Neuronal stem cell (in vitro differentiated cells): ENCODE results near the gene WSB1. TPM values are rescaled to one million over a fixed set of nuclear protein-coding genes. Genes with fewer than 3 reads are reported as not detected.

ENCODE experiments used
- DNase-seq: peaks from one replicate; pipeline ENCODE4 v3.0.0-alpha.2; 2013; ENCODE audit warnings: low spot score
- H2AFZ ChIP-seq: one replicate; pipeline ENCODE4 v1.6.1; 2013; ENCODE audit warnings: mild to moderate bottlenecking, low read length, inconsistent platforms
- H2AK5ac ChIP-seq: 2 replicates; pipeline ENCODE4 v1.6.1; 2013; ENCODE audit warnings: low read depth, mild to moderate bottlenecking, inconsistent platforms, low read length, moderate library complexity, mixed read lengths
- H2BK120ac ChIP-seq: 2 replicates; pipeline ENCODE4 v1.6.1; 2013; ENCODE audit warnings: low read depth, mild to moderate bottlenecking, inconsistent platforms, low read length, moderate library complexity, mixed read lengths
- H2BK12ac ChIP-seq: one replicate; pipeline ENCODE4 v1.6.1; 2013; ENCODE audit warnings: low read length, inconsistent platforms
- H2BK15ac ChIP-seq: 2 replicates; pipeline ENCODE4 v1.6.1; 2013; ENCODE audit warnings: mild to moderate bottlenecking, low read length, inconsistent platforms, mixed read lengths
- H2BK5ac ChIP-seq: one replicate; pipeline ENCODE4 v1.6.1; 2013; ENCODE audit warnings: inconsistent platforms, mild to moderate bottlenecking, low read length, moderate library complexity
- H3K14ac ChIP-seq: one replicate; pipeline ENCODE4 v1.6.1; 2013; ENCODE audit warnings: low read length, inconsistent platforms
- H3K18ac ChIP-seq: 2 replicates; pipeline ENCODE4 v1.6.1; 2013; ENCODE audit warnings: low read length, inconsistent platforms
- H3K23ac ChIP-seq: 2 replicates; pipeline ENCODE4 v1.6.1; 2013; ENCODE audit warnings: low read depth, mild to moderate bottlenecking, mixed read lengths, low read length, inconsistent platforms; ENCODE audit not compliant: poor library complexity
- H3K27ac ChIP-seq: replicated peaks from 3 replicates; pipeline ENCODE4 v1.5.1; 2013; ENCODE audit warnings: low read length, inconsistent platforms
- H3K27me3 ChIP-seq, 3 experiments: 2 replicates each; pipeline ENCODE4 v1.6.1; 2013; ENCODE audit warnings: low read length in 3 of 3, mild to moderate bottlenecking in 2 of 3, inconsistent platforms in 1 of 3, low read depth in 1 of 3, mixed read lengths in 1 of 3, moderate library complexity in 1 of 3; ENCODE audit not compliant: control insufficient read depth in 3 of 3, insufficient read depth in 3 of 3
- H3K36me3 ChIP-seq, 2 donors: replicated peaks in 1 of 2; 2 replicates each; pipeline ENCODE4 v1.6.1; 2013; ENCODE audit warnings: low read length in 2 of 2; ENCODE audit not compliant: control insufficient read depth in 2 of 2, insufficient read depth in 2 of 2
- H3K4ac ChIP-seq: 2 replicates; pipeline ENCODE4 v1.6.1; 2013; ENCODE audit warnings: inconsistent platforms, mild to moderate bottlenecking, low read length, moderate library complexity
- H3K4me1 ChIP-seq, 2 donors: 1 replicate in 1 of 2; 2 replicates in 1 of 2; pipeline ENCODE4 v1.6.1; 2013; ENCODE audit warnings: low read length in 2 of 2, low read depth in 1 of 2; ENCODE audit not compliant: control insufficient read depth in 2 of 2, insufficient read depth in 1 of 2
- H3K4me2 ChIP-seq: one replicate; pipeline ENCODE4 v1.6.1; 2013; ENCODE audit warnings: mild to moderate bottlenecking, low read length, inconsistent platforms; ENCODE audit not compliant: insufficient read depth, poor library complexity, severe bottlenecking
- H3K4me3 ChIP-seq, 2 donors: 2 replicates each; pipeline ENCODE4 v1.5.1; 2013; ENCODE audit warnings: low read length in 2 of 2, mild to moderate bottlenecking in 2 of 2, inconsistent platforms in 1 of 2, moderate library complexity in 1 of 2
- H3K79me1 ChIP-seq: one replicate; pipeline ENCODE4 v1.6.1; 2013; ENCODE audit warnings: low read depth, mild to moderate bottlenecking, inconsistent platforms, low read length, moderate library complexity
- H3K9ac ChIP-seq: one replicate; pipeline ENCODE4 v1.6.1; 2013; ENCODE audit warnings: mild to moderate bottlenecking, low read depth, low read length, inconsistent platforms; ENCODE audit not compliant: poor library complexity
- H3K9me3 ChIP-seq, 2 donors: replicated peaks in 1 of 2; 2 replicates each; pipeline versions ENCODE3 to v1.6.1; 2013; ENCODE audit warnings: low read length in 2 of 2, mild to moderate bottlenecking in 2 of 2, inconsistent platforms in 1 of 2, low read depth in 1 of 2, mixed read lengths in 1 of 2, moderate library complexity in 1 of 2; ENCODE audit not compliant: control insufficient read depth in 2 of 2, insufficient read depth in 1 of 2
- H4K8ac ChIP-seq: one replicate; pipeline ENCODE4 v1.6.1; 2013; ENCODE audit warnings: low read depth, mild to moderate bottlenecking, inconsistent platforms, low read length, moderate library complexity
- H4K91ac ChIP-seq: one replicate; pipeline ENCODE4 v1.6.1; 2013; ENCODE audit warnings: low read length, low read depth, mild to moderate bottlenecking, inconsistent platforms; ENCODE audit not compliant: poor library complexity
- WGBS, 2 donors: extraction: QIAGEN DNeasy Blood & Tissue Kit; methylation state at CpG; one replicate each; pipeline ENCODE4 v1.1.7; 2013; ENCODE audit warnings: missing lambda C conversion rate in 2 of 2, mixed read lengths in 1 of 2; ENCODE audit not compliant: insufficient read length in 2 of 2, insufficient replicate concordance in 1 of 2; ENCODE audit errors: extremely low coverage in 2 of 2; 5-methylcytosine and 5-hydroxymethylcytosine counted together
- polyA plus RNA-seq, 2 experiments: library from polyadenylated mRNA; stranded (reverse); fragments of 200-250 nt; gene quantifications; one replicate each; pipeline ENCODE4 v1.2.3, GENCODE V29; 2013

WSB1 gene
- polyA plus RNA-seq (2013, experiment 1 of 2) = 142 TPM
- polyA plus RNA-seq (2013, experiment 2 of 2) = 142 TPM

- no CpG with 5 or more reads among the region's 66 CpGs for WGBS, 2 donors
- Histone ChIP-seq H3K9ac (peak within 1 kb of the TSS; percentile 97), H3K18ac (peak within 1 kb of the TSS; percentile 99), H2BK120ac (peak within 1 kb of the TSS; percentile 76), H3K36me3 (peaks cover 3 to 29% of the 10 kb centered on the region in 2 donors), H3K4me2 (peak within 1 kb of the TSS; percentile 45), H2AFZ (peak within 1 kb of the TSS; percentile 89), H4K8ac (peak within 1 kb of the TSS; percentile 89), H3K9me3 (peaks cover 0 to 4% of the 10 kb centered on the region in 2 donors), H3K4me3 (peak within 1 kb of the TSS; percentile 89 to 99), H3K4me1 (peaks cover 4 to 9% of the 10 kb centered on the region in 2 donors), H3K27me3 (no peaks in the 10 kb centered on the region), H3K14ac (peak within 1 kb of the TSS; percentile 86), H3K79me1 (peaks cover 5% of the 10 kb centered on the region), H2BK12ac (no peak within 1 kb of the TSS), H3K23ac (peak within 1 kb of the TSS; percentile 95), H3K4ac (peak within 1 kb of the TSS; percentile 96), H2BK15ac (peak within 1 kb of the TSS; percentile 88), H2AK5ac (peak within 1 kb of the TSS; percentile 92), H4K91ac (peak within 1 kb of the TSS; percentile 67), H2BK5ac (peak within 1 kb of the TSS; percentile 97), H3K27ac (peak within 1 kb of the TSS; percentile 96)
- DNase-seq = peak; percentile 86
Measured at GRCh38 chr17:27293898-27294688, at the start of gene WSB1. Gene WSB1 (plus strand): TSS chr17:27294114. CDS start chr17:27294396, 282 bp downstream.

- Histone ChIP-seq H3K18ac (no peak overlapping the region), H3K4me3 (no peak overlapping the region), H3K9me3 (no peaks in the 10 kb centered on the region), H3K4me1 (peaks cover 0 to 6% of the 10 kb centered on the region in 2 donors), H2BK15ac (no peak overlapping the region), H3K36me3 (no peaks in the 10 kb centered on the region), H2AK5ac (no peak overlapping the region), H2BK5ac (no peak overlapping the region), H4K91ac (no peak overlapping the region), H3K9ac (peak overlapping the region; percentile 50), H3K14ac (no peak overlapping the region), H3K4me2 (no peak overlapping the region), H2AFZ (peak overlapping the region; percentile 31), H3K23ac (no peak overlapping the region), H3K4ac (no peak overlapping the region), H3K27me3 (peaks cover 0 to 17% (median 0%) of the 10 kb centered on the region in 3 experiments), H2BK12ac (no peak overlapping the region), H3K27ac (no peak overlapping the region), H4K8ac (no peak overlapping the region), H2BK120ac (no peak overlapping the region), H3K79me1 (no peaks in the 10 kb centered on the region)
- no CpG with 5 or more reads among the region's 16 CpGs for WGBS, 2 donors
- DNase-seq = no peak
Measured at GRCh38 chr17:27244491-27245223, 49.3 kb upstream of the WSB1 start.

GRCh38 chr17:27245230-27245696 is 48.7 kb upstream of the WSB1 start:
- H3K4me3 ChIP-seq = no peak overlapping the region
- peak overlapping the region; percentile 31 for H2AFZ ChIP-seq
- peaks cover 0 to 17% (median 0%) of the 10 kb centered on the region in 3 experiments for H3K27me3 ChIP-seq

GRCh38 chr17:27246537-27246936 is 47.4 kb upstream of the WSB1 start:
- H3K18ac ChIP-seq = no peak overlapping the region
- no peak overlapping the region for H3K9ac ChIP-seq
- no peak overlapping the region for H2BK120ac ChIP-seq
- no peaks in the 10 kb centered on the region for H3K9me3 ChIP-seq
- H3K4ac ChIP-seq = no peak overlapping the region
- H2AK5ac ChIP-seq = no peak overlapping the region
- H3K23ac ChIP-seq = no peak overlapping the region
- H3K4me1 ChIP-seq = peaks cover 0 to 6% of the 10 kb centered on the region in 2 donors
- DNase-seq = no peak
- no peak overlapping the region for H3K14ac ChIP-seq
- no peak overlapping the region for H3K4me2 ChIP-seq
- H3K36me3 ChIP-seq = no peaks in the 10 kb centered on the region
- no peak overlapping the region for H3K27ac ChIP-seq
- H3K4me3 ChIP-seq = no peak overlapping the region
- peaks cover 0 to 17% (median 0%) of the 10 kb centered on the region in 3 experiments for H3K27me3 ChIP-seq
- no peak overlapping the region for H2BK12ac ChIP-seq
- H4K8ac ChIP-seq = no peak overlapping the region
- H4K91ac ChIP-seq = no peak overlapping the region
- no peak overlapping the region for H2BK5ac ChIP-seq
- no peak overlapping the region for H2BK15ac ChIP-seq
- no peak overlapping the region for H2AFZ ChIP-seq
- no peaks in the 10 kb centered on the region for H3K79me1 ChIP-seq

More at GRCh38 chr17:27245230-27245696, 48.7 kb upstream of the WSB1 start:
- H3K4me2 ChIP-seq = no peak overlapping the region
- no peak overlapping the region for H4K91ac ChIP-seq
- H3K18ac ChIP-seq = no peak overlapping the region
- H3K36me3 ChIP-seq = no peaks in the 10 kb centered on the region
- DNase-seq = peak; percentile 32
- H3K23ac ChIP-seq = no peak overlapping the region
- H2BK15ac ChIP-seq = no peak overlapping the region
- H3K14ac ChIP-seq = no peak overlapping the region
- H4K8ac ChIP-seq = no peak overlapping the region
- no peaks in the 10 kb centered on the region for H3K79me1 ChIP-seq
- H2BK12ac ChIP-seq = no peak overlapping the region
- no peak overlapping the region for H2AK5ac ChIP-seq
- no peak overlapping the region for H3K27ac ChIP-seq
- no peak overlapping the region for H3K9ac ChIP-seq
- no peak overlapping the region for H3K4ac ChIP-seq
- WGBS, 2 donors = no CpG with 5 or more reads among the region's 7 CpGs
- H2BK120ac ChIP-seq = no peak overlapping the region
- H3K9me3 ChIP-seq = no peaks in the 10 kb centered on the region
- H2BK5ac ChIP-seq = no peak overlapping the region
- peaks cover 0 to 6% of the 10 kb centered on the region in 2 donors for H3K4me1 ChIP-seq
